Upper lobe of left lung (tissue), 6 donors: ENCODE measurements around the gene IPMK. TPM values are rescaled to one million over a fixed set of nuclear protein-coding genes. Genes with fewer than 3 reads are reported as not detected.
"Not testable (repeated sequence)": the region's sequence is repeated elsewhere in the genome, so short reads cannot be mapped to it uniquely, and the experiment has no call there.

Experiments used
- ATAC-seq, 2 donors: fragments of 200-7000 bp; cut with Tn5 transposase; one replicate each; pipeline ENCODE4 v1.9.1; 2022; ENCODE audit warnings: mild to moderate bottlenecking in 2 of 2, moderate library complexity in 2 of 2; ENCODE audit not compliant: low FRiP score in 2 of 2
- DNase-seq, 2 donors: peaks; one replicate each; pipeline ENCODE4 v3.0.0-alpha.2; 2019 to 2020
- H3K27ac ChIP-seq, 4 donors: fragments of 200-600 bp; sonication (generic); one replicate each; pipeline ENCODE4 v1.5.1; 2016 to 2019
- H3K27me3 ChIP-seq, 4 donors: fragments of 200-600 bp; sonication (generic); one replicate each; pipeline ENCODE4 v1.5.1; 2017 to 2019
- H3K36me3 ChIP-seq, 4 donors: fragments of 200-600 bp; sonication (generic); one replicate each; pipeline ENCODE4 v1.5.1; 2016 to 2019
- H3K4me1 ChIP-seq, 4 donors: fragments of 200-600 bp; sonication (generic); one replicate each; pipeline ENCODE4 v1.5.1; 2018 to 2019
- H3K4me3 ChIP-seq, 4 donors: fragments of 200-600 bp; sonication (generic); one replicate each; pipeline ENCODE4 v1.5.1; 2017 to 2019; ENCODE audit warnings: mild to moderate bottlenecking in 2 of 4, moderate library complexity in 1 of 4
- H3K9me3 ChIP-seq, 4 donors: fragments of 200-600 bp; sonication (generic); one replicate each; pipeline ENCODE4 v1.5.1; 2018 to 2019
- EP300 ChIP-seq, 4 donors: sonication (generic); formaldehyde crosslinking; IDR thresholded peaks; one replicate each; pipeline ENCODE4 v1.5.1; 2017; ENCODE audit warnings: antibody characterized with exemption in 4 of 4, control low read depth in 2 of 4
- POLR2A ChIP-seq, 4 donors: fragments of 450-650 bp; IDR thresholded peaks; one replicate each; pipeline ENCODE4 v1.5.1; 2016 to 2017; ENCODE audit warnings: antibody characterized with exemption in 4 of 4, mild to moderate bottlenecking in 2 of 4
- POLR2AphosphoS5 ChIP-seq, 2 donors: sonication (generic); formaldehyde crosslinking; IDR thresholded peaks; one replicate each; pipeline ENCODE4 v1.5.1; 2017; ENCODE audit warnings: antibody characterized with exemption in 2 of 2
- whole genome bisulfite sequencing, 2 donors: methylation state at CpG; one replicate each; pipeline ENCODE4 v1.1.5; 2017 to 2018; 5-methylcytosine and 5-hydroxymethylcytosine counted together
- total RNA-seq, 6 donors: library from RNA; depleted of rRNA in 4 of 6; stranded (reverse); fragments of >200 nt in 4 of 6; gene quantifications; one replicate each; pipeline versions ENCODE4 v1.1.0 to v1.2.1, GENCODE V29; 2016 to 2021
- TF ChIP-seq, protein P1 (sequence below), 6 experiments: fragments of 450-650 bp in 4 of 6; fragments of 200-600 bp in 2 of 6; sonication (generic) in 2 of 6; IDR thresholded peaks; one replicate each; pipeline ENCODE4 v1.5.1; 2016 to 2019; ENCODE audit warnings: antibody characterized with exemption in 6 of 6
- donor health status: DM: no; HTN: no; CAD: no; lungs with moderate emphysema.
- donor health status: DM: no; HTN: yes; CAD: no; lungs with severe emphysema.

The IPMK gene
- total RNA-seq, 6 donors from 2014 or later: 2.6 to 10.7 (median 5.7) TPM

DNA sequence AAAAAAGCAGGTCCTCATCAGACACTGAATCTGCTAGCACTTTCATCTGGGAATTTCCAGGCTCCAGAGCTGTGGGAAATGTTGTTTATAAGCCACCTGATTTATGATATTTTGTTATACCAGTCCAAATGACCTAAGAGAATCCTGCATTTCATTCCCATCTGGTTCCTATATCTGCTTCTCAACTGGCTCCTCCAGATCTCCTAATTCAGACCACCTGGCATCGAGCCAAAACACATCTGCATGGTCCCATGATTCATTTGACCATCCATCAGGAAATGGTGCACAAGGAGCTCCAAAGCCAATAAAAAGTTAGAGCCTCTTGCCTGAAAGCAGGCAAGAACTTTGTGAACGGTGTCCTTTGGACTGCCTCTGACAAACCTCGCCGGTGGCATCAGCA is 108.9 kb downstream of the IPMK start:
- TF ChIP-seq POLR2AphosphoS5 (IDR thresholded peaks at IDR 0.05): no peak
- TF ChIP-seq, protein P1, sequence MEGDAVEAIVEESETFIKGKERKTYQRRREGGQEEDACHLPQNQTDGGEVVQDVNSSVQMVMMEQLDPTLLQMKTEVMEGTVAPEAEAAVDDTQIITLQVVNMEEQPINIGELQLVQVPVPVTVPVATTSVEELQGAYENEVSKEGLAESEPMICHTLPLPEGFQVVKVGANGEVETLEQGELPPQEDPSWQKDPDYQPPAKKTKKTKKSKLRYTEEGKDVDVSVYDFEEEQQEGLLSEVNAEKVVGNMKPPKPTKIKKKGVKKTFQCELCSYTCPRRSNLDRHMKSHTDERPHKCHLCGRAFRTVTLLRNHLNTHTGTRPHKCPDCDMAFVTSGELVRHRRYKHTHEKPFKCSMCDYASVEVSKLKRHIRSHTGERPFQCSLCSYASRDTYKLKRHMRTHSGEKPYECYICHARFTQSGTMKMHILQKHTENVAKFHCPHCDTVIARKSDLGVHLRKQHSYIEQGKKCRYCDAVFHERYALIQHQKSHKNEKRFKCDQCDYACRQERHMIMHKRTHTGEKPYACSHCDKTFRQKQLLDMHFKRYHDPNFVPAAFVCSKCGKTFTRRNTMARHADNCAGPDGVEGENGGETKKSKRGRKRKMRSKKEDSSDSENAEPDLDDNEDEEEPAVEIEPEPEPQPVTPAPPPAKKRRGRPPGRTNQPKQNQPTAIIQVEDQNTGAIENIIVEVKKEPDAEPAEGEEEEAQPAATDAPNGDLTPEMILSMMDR (IDR thresholded peaks at IDR 0.05): no peak
- no peak for TF ChIP-seq EP300 (IDR thresholded peaks at IDR 0.05)
- no peak for TF ChIP-seq POLR2A (IDR thresholded peaks at IDR 0.05)
- Histone ChIP-seq H3K36me3 (no peaks in the 10 kb centered on the region), H3K27ac (no peak overlapping the region), H3K4me3 (no peak overlapping the region), H3K27me3 (no peaks in the 10 kb centered on the region), H3K4me1 (no peaks in the 10 kb centered on the region), H3K9me3 (no peaks in the 10 kb centered on the region)
- WGBS, 2 donors: 82 to 89% methylated on average over 4 of the region's 4 CpGs
- DNase-seq (no peak), ATAC-seq (no peak)

DNA sequence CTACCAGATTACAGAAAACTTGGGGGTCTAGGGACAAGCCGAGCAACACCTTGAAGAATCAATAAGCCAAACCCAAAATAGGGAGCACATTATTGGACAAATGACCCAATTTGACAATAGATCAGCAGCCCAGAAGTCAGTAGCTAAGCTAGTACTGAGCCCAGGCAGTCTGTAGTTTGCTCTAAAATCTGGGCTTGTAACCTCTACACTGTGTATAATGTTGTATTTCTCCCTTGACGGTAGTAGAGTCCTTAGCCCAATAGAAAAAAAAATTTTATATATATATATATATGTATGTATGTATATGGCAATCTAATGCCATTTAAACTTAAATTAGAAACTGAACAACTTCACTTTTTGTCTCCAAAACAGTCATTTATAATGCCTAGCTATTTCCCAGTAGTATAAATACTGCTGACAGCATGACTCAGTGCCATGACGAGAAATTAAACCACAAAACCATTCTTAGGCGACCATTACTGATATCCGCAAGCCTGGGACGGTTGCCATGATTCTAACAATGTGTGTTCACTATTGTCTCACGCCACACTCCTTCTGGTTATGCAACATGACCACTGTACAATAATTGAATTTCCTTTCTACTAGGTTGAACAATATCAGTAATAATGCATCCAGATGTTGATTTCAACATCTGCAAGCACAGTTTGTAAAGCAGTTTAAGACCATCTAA is 110.5 kb downstream of the IPMK start:
- WGBS, 2 donors: 44 to 46% methylated on average over 7 of the region's 7 CpGs
- TF ChIP-seq, protein P1 (IDR thresholded peaks at IDR 0.05): no peak
- TF ChIP-seq POLR2AphosphoS5 (IDR thresholded peaks at IDR 0.05) (no peak), EP300 (IDR thresholded peaks at IDR 0.05) (no peak), POLR2A (IDR thresholded peaks at IDR 0.05) (no peak)
- H3K4me1 ChIP-seq: no peaks in the 10 kb centered on the region
- no peaks in the 10 kb centered on the region for H3K27me3 ChIP-seq
- H3K27ac ChIP-seq: no peak overlapping the region
- H3K36me3 ChIP-seq: no peaks in the 10 kb centered on the region
- no peaks in the 10 kb centered on the region for H3K9me3 ChIP-seq
- ATAC-seq (peak in 1 of 2 donors; percentile 72), DNase-seq (no peak)
- H3K4me3 ChIP-seq: no peak overlapping the region

DNA sequence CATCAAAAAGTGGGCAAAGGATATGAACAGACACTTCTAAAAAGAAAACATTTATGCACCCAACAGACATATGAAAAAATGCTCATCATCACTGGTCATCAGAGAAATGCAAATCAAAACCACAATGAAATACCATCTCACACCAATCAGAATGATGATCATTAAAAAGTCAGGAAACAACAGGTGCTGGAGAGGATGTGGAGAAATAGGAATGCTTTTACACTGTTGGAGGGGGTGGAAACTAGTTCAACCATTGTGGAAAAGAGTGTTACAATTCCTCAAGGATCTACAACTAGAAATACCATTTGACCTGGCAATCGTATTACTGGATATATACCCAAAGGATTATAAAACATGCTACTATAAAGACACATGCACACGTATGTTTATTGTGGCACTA is 111.8 kb downstream of the IPMK start:
- ATAC-seq, H3K4me1 ChIP-seq, DNase-seq, H3K4me3 ChIP-seq, H3K9me3 ChIP-seq, H3K36me3 ChIP-seq, H3K27ac ChIP-seq, H3K27me3 ChIP-seq: not testable (repeated sequence)
- 82 to 93% methylated on average over 2 of the region's 2 CpGs for WGBS, 2 donors

DNA sequence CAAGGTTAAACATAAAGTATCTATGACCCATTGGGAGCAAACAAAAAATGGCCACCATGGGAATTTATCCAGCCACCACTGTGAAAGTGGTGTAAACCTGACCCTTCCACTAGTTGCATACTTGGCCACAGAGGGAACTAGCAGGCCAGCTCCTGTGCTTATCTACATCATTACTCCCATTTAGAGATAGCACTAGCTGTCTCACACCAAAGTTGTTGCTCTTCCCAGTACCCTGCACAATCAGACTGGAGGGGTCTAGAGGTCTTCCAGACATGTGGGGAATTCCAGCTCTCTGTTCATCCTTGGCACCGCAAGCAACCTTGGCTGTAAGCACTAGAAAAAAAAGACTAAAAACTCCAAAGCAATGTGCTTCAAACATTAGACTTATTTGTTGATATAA is 113.9 kb downstream of the IPMK start:
- Histone ChIP-seq H3K4me1 (no peaks in the 10 kb centered on the region), H3K4me3 (no peak overlapping the region), H3K27me3 (no peaks in the 10 kb centered on the region), H3K27ac (no peak overlapping the region), H3K9me3 (no peaks in the 10 kb centered on the region), H3K36me3 (no peaks in the 10 kb centered on the region)
- DNase-seq: no peak
- no peak for ATAC-seq
- 77 to 85% methylated on average over 1 of the region's 1 CpG for WGBS, 2 donors
- TF ChIP-seq, protein P1 (IDR thresholded peaks at IDR 0.05): no peak
- TF ChIP-seq POLR2A (IDR thresholded peaks at IDR 0.05) (no peak), POLR2AphosphoS5 (IDR thresholded peaks at IDR 0.05) (no peak), EP300 (IDR thresholded peaks at IDR 0.05) (no peak)

DNA sequence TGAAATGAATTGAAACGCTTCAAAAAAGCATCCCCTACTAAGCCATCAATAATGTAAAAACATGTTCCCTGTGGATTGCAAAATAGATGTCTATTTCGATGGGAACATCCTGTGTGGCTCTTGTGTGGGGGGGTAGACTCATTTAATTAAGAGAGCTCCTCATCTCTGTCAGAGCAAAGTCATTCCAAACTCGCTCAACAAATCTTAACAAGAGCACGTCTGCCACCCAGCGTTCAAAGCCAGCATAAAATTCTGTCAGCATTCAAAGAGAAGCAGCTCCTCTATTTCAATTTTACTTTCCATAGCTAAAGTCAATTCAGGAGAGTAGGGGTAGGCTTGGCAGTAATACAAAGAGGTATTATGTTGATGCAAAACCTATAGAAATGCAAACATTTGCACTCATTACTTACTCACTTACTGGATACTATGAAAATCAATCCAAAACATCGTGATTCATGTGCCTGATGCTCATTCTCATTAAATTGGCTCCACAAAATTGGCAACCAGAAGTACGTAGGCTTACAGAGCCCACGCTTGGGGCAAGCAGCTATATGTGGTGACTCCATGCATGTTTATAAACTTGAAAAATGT is 114.9 kb downstream of the IPMK start:
- Histone ChIP-seq H3K4me1 (no peaks in the 10 kb centered on the region), H3K4me3 (no peak overlapping the region), H3K36me3 (no peaks in the 10 kb centered on the region), H3K9me3 (no peaks in the 10 kb centered on the region), H3K27ac (no peak overlapping the region), H3K27me3 (no peaks in the 10 kb centered on the region)
- WGBS, 2 donors: 37 to 38% methylated on average over 8 of the region's 8 CpGs
- TF ChIP-seq POLR2A (IDR thresholded peaks at IDR 0.05) (no peak), POLR2AphosphoS5 (IDR thresholded peaks at IDR 0.05) (no peak), EP300 (IDR thresholded peaks at IDR 0.05) (no peak)
- TF ChIP-seq, protein P1 (IDR thresholded peaks at IDR 0.05): peak in 5 of 6 experiments; percentile 28 to 43 (median 36)
- ATAC-seq (no peak), DNase-seq (peak in 1 of 2 donors; percentile 23)
